22Rv1 (cell line): ENCODE results near the gene CLIP2.

Experiments
- ZFX ChIP-seq: fragments of 450-650 bp; IDR thresholded peaks from 2 replicates; pipeline ENCODE4 v1.6.1; 2017; ENCODE audit warnings: antibody characterized with exemption, borderline replicate concordance
- TF ChIP-seq, protein P1 (sequence below): fragments of 450-650 bp; IDR thresholded peaks from 2 replicates; pipeline ENCODE4 v1.5.1; 2017; ENCODE audit warnings: mild to moderate bottlenecking

- TF ChIP-seq, protein P1, sequence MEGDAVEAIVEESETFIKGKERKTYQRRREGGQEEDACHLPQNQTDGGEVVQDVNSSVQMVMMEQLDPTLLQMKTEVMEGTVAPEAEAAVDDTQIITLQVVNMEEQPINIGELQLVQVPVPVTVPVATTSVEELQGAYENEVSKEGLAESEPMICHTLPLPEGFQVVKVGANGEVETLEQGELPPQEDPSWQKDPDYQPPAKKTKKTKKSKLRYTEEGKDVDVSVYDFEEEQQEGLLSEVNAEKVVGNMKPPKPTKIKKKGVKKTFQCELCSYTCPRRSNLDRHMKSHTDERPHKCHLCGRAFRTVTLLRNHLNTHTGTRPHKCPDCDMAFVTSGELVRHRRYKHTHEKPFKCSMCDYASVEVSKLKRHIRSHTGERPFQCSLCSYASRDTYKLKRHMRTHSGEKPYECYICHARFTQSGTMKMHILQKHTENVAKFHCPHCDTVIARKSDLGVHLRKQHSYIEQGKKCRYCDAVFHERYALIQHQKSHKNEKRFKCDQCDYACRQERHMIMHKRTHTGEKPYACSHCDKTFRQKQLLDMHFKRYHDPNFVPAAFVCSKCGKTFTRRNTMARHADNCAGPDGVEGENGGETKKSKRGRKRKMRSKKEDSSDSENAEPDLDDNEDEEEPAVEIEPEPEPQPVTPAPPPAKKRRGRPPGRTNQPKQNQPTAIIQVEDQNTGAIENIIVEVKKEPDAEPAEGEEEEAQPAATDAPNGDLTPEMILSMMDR = no peak
- no peak for TF ChIP-seq ZFX
These were observed 41.1 kb upstream of the CLIP2 start for GRCh38 chr7:74248156-74248555.
